ENCODE data around the gene CAPZB.

CAPZB gene

GRCh38 chr1:19401535-19401889, 83.8 kb downstream of the CAPZB start:
- TF ChIP-seq CTCF (IDR thresholded peaks at IDR 0.05): no peak

GRCh38 chr1:19400875-19401534, 84.3 kb downstream of the CAPZB start:
- TF ChIP-seq CTCF (IDR thresholded peaks at IDR 0.05): no peak

GRCh38 chr1:19400192-19400611, 85.1 kb downstream of the CAPZB start:
- TF ChIP-seq CTCF (IDR thresholded peaks at IDR 0.05): no peak

- no peak for TF ChIP-seq CTCF (IDR thresholded peaks at IDR 0.05)
Measured at GRCh38 chr1:19398309-19398760, 87.0 kb downstream of the CAPZB start.

GRCh38 chr1:19397217-19397945, 88.0 kb downstream of the CAPZB start:
- no peak for TF ChIP-seq CTCF (IDR thresholded peaks at IDR 0.05)

- no peak for TF ChIP-seq CTCF (IDR thresholded peaks at IDR 0.05)
Measured at GRCh38 chr1:19396280-19396679, 89.1 kb downstream of the CAPZB start.

- TF ChIP-seq CTCF (IDR thresholded peaks at IDR 0.05): no peak
Measured at GRCh38 chr1:19395678-19396192, 89.6 kb downstream of the CAPZB start.
